ENCODE measurements around the gene SH2D3A.
"Not testable (repeated sequence)": the region's sequence is repeated elsewhere in the genome, so short reads cannot be mapped to it uniquely, and the experiment has no call there.

The SH2D3A gene

GRCh38 chr19:6767357-6768235 is at the start of gene SH2D3A:
TSS of gene SH2D3A (minus strand) at chr19:6767435. CDS start at chr19:6763748, 3,687 bp downstream.
- DNase-seq (ENCODE audit: low read depth in 2 of 2), result peak; percentile 90 to 91

GRCh38 chr19:6813659-6814058 is 46.4 kb upstream of the SH2D3A start:
- no peak for DNase-seq (ENCODE audit: low read depth in 2 of 2)

DNA sequence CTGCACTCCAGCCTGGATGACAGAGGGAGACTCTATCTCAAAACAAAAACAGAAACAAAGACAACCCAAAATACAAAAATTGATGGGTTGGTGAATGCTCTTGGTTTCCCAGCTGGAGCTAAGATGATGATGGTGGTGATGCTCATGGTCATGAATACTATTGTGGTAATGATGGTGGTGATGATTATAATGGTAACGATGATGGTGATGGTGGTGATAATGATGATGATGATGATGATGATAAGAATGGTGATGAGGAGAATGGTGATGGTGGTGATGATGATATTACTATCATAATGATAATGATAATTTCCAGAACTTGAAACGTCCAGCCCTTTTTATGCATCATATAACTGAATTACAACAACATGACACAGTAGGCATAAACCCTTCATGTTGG is 45.4 kb upstream of the SH2D3A start:
- DNase-seq (ENCODE audit: low read depth in 2 of 2), result no peak

DNA sequence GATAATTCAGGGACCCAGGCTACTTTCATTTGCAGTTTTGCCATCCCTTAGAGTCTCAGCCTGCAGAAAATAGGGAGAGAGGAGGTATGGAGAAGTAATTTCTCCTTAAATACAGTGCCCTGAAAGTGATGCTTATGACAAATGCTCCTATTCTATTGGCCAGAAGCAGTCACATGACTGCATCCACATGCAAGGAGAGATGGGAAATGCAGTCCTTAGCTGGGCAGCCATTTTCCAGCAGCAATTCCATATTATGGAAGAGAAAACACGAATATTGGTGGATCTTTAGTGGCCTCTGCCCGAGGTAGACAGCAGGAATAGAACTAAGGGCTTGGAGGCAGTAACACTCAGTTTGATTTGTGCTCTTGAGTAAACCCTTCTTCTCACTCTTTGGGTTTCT is 44.7 kb upstream of the SH2D3A start:
- no peak for DNase-seq (ENCODE audit: low read depth in 2 of 2)

GRCh38 chr19:6811378-6811777 is 44.1 kb upstream of the SH2D3A start:
- no peak for DNase-seq (ENCODE audit: low read depth in 2 of 2)

GRCh38 chr19:6809262-6809661 is 42.0 kb upstream of the SH2D3A start:
- no peak for DNase-seq (ENCODE audit: low read depth in 2 of 2)

GRCh38 chr19:6808494-6808893 is 41.3 kb upstream of the SH2D3A start:
- DNase-seq (ENCODE audit: low read depth in 2 of 2), result no peak

- DNase-seq (ENCODE audit: low read depth in 2 of 2), result no peak
Measured at GRCh38 chr19:6807291-6807690, 40.1 kb upstream of the SH2D3A start.

GRCh38 chr19:6806488-6806887 is 39.3 kb upstream of the SH2D3A start:
- no peak for DNase-seq (ENCODE audit: low read depth in 2 of 2)

- DNase-seq (ENCODE audit: low read depth in 2 of 2), result no peak
Measured at GRCh38 chr19:6803036-6803404, 35.8 kb upstream of the SH2D3A start.

DNA sequence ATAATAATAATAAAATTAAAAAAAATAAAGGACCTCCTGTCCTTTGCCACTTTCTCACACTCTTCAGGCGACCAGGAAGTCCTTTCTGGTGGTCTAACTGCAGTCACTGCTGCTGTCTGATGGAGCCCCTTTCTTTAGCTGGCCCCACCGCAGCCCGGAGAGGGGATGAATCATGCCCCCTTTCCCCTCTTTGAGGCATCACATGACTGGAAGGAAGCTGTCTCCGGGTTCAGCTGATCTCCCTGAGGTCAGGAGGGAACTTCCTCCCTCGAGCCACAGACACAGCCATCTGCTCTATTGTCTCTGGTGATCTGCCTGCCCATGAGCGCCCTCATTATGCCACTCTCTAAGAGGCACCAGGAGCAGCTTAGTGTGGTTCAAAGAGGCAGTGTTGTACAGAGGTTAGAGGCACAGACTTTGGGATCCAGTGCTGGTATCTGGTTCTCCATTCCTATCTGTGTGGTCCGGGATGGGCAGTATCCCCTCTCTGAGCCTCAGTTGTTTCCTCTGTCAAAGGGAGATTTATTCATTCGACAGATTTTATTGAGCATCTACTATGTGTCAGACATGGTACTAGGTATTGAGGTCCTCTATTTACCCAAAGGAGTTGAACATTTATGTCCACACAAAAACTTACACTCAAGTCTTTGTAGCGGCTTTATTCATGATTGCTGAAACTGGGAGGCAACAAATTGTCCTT is 35.3 kb upstream of the SH2D3A start:
- DNase-seq (ENCODE audit: low read depth in 2 of 2), result peak; percentile 43 to 65

GRCh38 chr19:6801485-6802086 is 34.4 kb upstream of the SH2D3A start:
- peak; percentile 70 to 76 for DNase-seq (ENCODE audit: low read depth in 2 of 2)

GRCh38 chr19:6800991-6801484 is 33.8 kb upstream of the SH2D3A start:
- DNase-seq (ENCODE audit: low read depth in 2 of 2), result no peak

- not testable (repeated sequence) for DNase-seq (ENCODE audit: low read depth in 2 of 2)
Measured at GRCh38 chr19:6800160-6800790, 33.0 kb upstream of the SH2D3A start.

- DNase-seq (ENCODE audit: low read depth in 2 of 2), result no peak
Measured at GRCh38 chr19:6797646-6798045, 30.4 kb upstream of the SH2D3A start.

- DNase-seq (ENCODE audit: low read depth in 2 of 2), result no peak
Measured at GRCh38 chr19:6796278-6796677, 29.0 kb upstream of the SH2D3A start.

GRCh38 chr19:6794686-6795431 is 27.6 kb upstream of the SH2D3A start:
- DNase-seq (ENCODE audit: low read depth in 2 of 2), result no peak

GRCh38 chr19:6793973-6794372 is 26.7 kb upstream of the SH2D3A start:
- DNase-seq (ENCODE audit: low read depth in 2 of 2), result no peak

- no peak for DNase-seq (ENCODE audit: low read depth in 2 of 2)
Measured at GRCh38 chr19:6793411-6793810, 26.2 kb upstream of the SH2D3A start.

DNA sequence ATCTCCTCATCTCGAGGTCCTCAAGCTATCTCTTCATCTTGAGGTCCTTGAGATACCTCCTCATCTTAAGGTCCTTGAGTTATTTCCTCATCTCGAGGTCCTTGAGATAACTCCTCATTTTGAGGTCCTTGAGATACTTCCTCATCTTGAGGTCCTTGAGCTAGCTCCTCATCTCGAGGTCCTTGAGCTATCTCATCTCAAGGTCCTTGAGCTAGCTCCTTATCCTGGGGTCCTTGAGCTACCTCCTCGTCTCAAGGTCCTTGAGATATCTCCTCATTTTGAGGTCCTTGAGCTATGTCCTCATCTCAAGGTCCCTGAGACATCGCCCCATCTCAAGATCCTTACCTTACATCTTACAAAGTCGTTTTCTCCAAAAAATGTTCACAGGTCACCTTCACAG is 24.0 kb upstream of the SH2D3A start:
- DNase-seq (ENCODE audit: low read depth in 2 of 2), result no peak
